ENCODE results near the gene GATA1.

GATA1 gene

GRCh38 chrX:48786341-48786800 is at the start of gene GATA1:
Gene GATA1 (plus strand): TSS chrX:48786590. CDS start chrX:48791110, 4,520 bp downstream.
- DNase-seq = no peak

- no peak for DNase-seq
Observed at GRCh38 chrX:48736878-48737212, 49.5 kb upstream of the GATA1 start.

GRCh38 chrX:48737213-48737938 is 49.0 kb upstream of the GATA1 start:
- DNase-seq = peak; percentile 59

- no peak for DNase-seq
Observed at GRCh38 chrX:48737940-48738339, 48.5 kb upstream of the GATA1 start.

- DNase-seq = no peak
Observed at GRCh38 chrX:48741834-48742233, 44.6 kb upstream of the GATA1 start.

GRCh38 chrX:48745222-48745621 is 41.2 kb upstream of the GATA1 start:
- DNase-seq = no peak

- DNase-seq = no peak
Observed at GRCh38 chrX:48747415-48748016, 38.9 kb upstream of the GATA1 start.

- DNase-seq = no peak
Observed at GRCh38 chrX:48749182-48749581, 37.2 kb upstream of the GATA1 start.

- no peak for DNase-seq
Observed at GRCh38 chrX:48751343-48751742, 35.0 kb upstream of the GATA1 start.

GRCh38 chrX:48752498-48752897 is 33.9 kb upstream of the GATA1 start:
- no peak for DNase-seq

GRCh38 chrX:48753708-48754228 is 32.6 kb upstream of the GATA1 start:
- DNase-seq = no peak

GRCh38 chrX:48754238-48754637 is 32.2 kb upstream of the GATA1 start:
- no peak for DNase-seq

- DNase-seq = peak; percentile 22
Observed at GRCh38 chrX:48761674-48762471, 24.5 kb upstream of the GATA1 start, which contains the start of gene GLOD5. Gene GLOD5 (plus strand): TSS chrX:48761747. CDS start chrX:48761791, 44 bp downstream.

GRCh38 chrX:48769230-48769629 is 17.2 kb upstream of the GATA1 start:
- DNase-seq = no peak

GRCh38 chrX:48770296-48770695 is 16.1 kb upstream of the GATA1 start:
- DNase-seq = no peak

- DNase-seq = no peak
Observed at GRCh38 chrX:48772602-48773001, 13.8 kb upstream of the GATA1 start.

GRCh38 chrX:48776818-48777439 is 9.5 kb upstream of the GATA1 start:
- DNase-seq = no peak

- DNase-seq = no peak
Observed at GRCh38 chrX:48779399-48779798, 7.0 kb upstream of the GATA1 start.

- DNase-seq = no peak
Observed at GRCh38 chrX:48781705-48782104, 4.7 kb upstream of the GATA1 start.

GRCh38 chrX:48782216-48782615 is 4.2 kb upstream of the GATA1 start:
- DNase-seq = no peak

- no peak for DNase-seq
Observed at GRCh38 chrX:48782795-48783194, 3.6 kb upstream of the GATA1 start.

GRCh38 chrX:48784726-48785125 is 1.7 kb upstream of the GATA1 start:
- DNase-seq = no peak

GRCh38 chrX:48785186-48785539 is 1.2 kb upstream of the GATA1 start:
- DNase-seq = no peak
